Activated CD8-positive, alpha-beta memory T cell treated with anti-CD3 and anti-CD28 coated beads, Interleukin-2, amount 10 ng/mL, durations not matched to agents 7 days and 5 days (primary cell): ENCODE measurements around the gene KRTAP5-2. TPM values are rescaled to one million over a fixed set of nuclear protein-coding genes. Genes with fewer than 3 reads are reported as not detected.

ENCODE experiments used
- ATAC-seq: fragments of 150-1000 bp; cut with Tn5 transposase; one replicate; pipeline ENCODE4 v1.10.0; 2021; ENCODE audit warnings: moderate library complexity
- CTCF ChIA-PET: fragments of 350-600 bp; sonication (Branson Sonifier 250); formaldehyde crosslinking; loops from one replicate; lab custom pipeline; 2021; ENCODE audit warnings: antibody characterized with exemption; lab: Charles Lee
- DNase-seq: peaks from one replicate; pipeline ENCODE4 v3.0.0-alpha.2; 2020
- H3K27ac Mint-ChIP-seq: one replicate; pipeline ENCODE4 v1.8.0; 2021; ENCODE audit warnings: mild to moderate bottlenecking, mixed read lengths
- H3K27me3 Mint-ChIP-seq: one replicate; pipeline ENCODE4 v1.8.0; 2021; ENCODE audit warnings: mixed read lengths
- H3K36me3 Mint-ChIP-seq: one replicate; pipeline ENCODE4 v1.8.0; 2021; ENCODE audit warnings: mild to moderate bottlenecking, mixed read lengths
- H3K4me1 Mint-ChIP-seq: one replicate; pipeline ENCODE4 v1.8.0; 2021; ENCODE audit warnings: mixed read lengths
- H3K4me3 Mint-ChIP-seq: one replicate; pipeline ENCODE4 v1.8.0; 2021; ENCODE audit warnings: mild to moderate bottlenecking, moderate library complexity, mixed read lengths
- H3K9me3 Mint-ChIP-seq: one replicate; pipeline ENCODE4 v1.8.0; 2022; ENCODE audit warnings: low read depth, mixed read lengths
- total RNA-seq, 2 experiments: library from RNA; stranded (reverse); gene quantifications; one replicate each; pipeline ENCODE4 v1.2.3, GENCODE V29; 2021

KRTAP5-2 gene
- total RNA-seq, 2 experiments from 2014 or later, result not detected

GRCh38 chr11:1637628-1638027, 39.5 kb upstream of the KRTAP5-2 start:
- Mint-ChIP-seq H3K36me3 (no peaks in the 10 kb centered on the region), H3K27ac (no peak overlapping the region), H3K4me1 (peaks cover 2% of the 10 kb centered on the region), H3K27me3 (peaks cover 20% of the 10 kb centered on the region), H3K9me3 (no peaks in the 10 kb centered on the region), H3K4me3 (no peak overlapping the region)
- ATAC-seq (no peak), DNase-seq (no peak)
- CTCF ChIA-PET, result interaction anchor here (2.2 to 4.7 kb wide), 2 partner anchors 9 to 16 kb away, joined by 6 to 36 read pairs; no protein-coding TSS in a partner anchor

- DNase-seq, result no peak
- H3K36me3 Mint-ChIP-seq, result no peaks in the 10 kb centered on the region
- CTCF ChIA-PET, result no interaction called here
- no peak overlapping the region for H3K27ac Mint-ChIP-seq
- ATAC-seq, result no peak
- peaks cover 6% of the 10 kb centered on the region for H3K4me1 Mint-ChIP-seq
- H3K27me3 Mint-ChIP-seq, result peaks cover 28% of the 10 kb centered on the region
- H3K9me3 Mint-ChIP-seq, result no peaks in the 10 kb centered on the region
- H3K4me3 Mint-ChIP-seq, result no peak overlapping the region
Measured at GRCh38 chr11:1636291-1636950, 38.3 kb upstream of the KRTAP5-2 start.

- DNase-seq (no peak), ATAC-seq (no peak)
- Mint-ChIP-seq H3K4me3 (no peak overlapping the region), H3K4me1 (peaks cover 6% of the 10 kb centered on the region), H3K36me3 (no peaks in the 10 kb centered on the region), H3K9me3 (no peaks in the 10 kb centered on the region), H3K27me3 (peaks cover 30% of the 10 kb centered on the region), H3K27ac (no peak overlapping the region)
- CTCF ChIA-PET, result interaction anchor here (1.2 to 1.6 kb wide), 2 partner anchors 12 to 248 kb away, joined by 3 read pairs; partner anchors contain the start of gene KRTAP5-4
Measured at GRCh38 chr11:1633864-1634263, 35.8 kb upstream of the KRTAP5-2 start.

GRCh38 chr11:1632053-1632714, 34.1 kb upstream of the KRTAP5-2 start:
- CTCF ChIA-PET, result interaction anchor here (0.7 to 1.1 kb wide), 3 partner anchors 14 to 86 kb away, joined by 3 read pairs; no protein-coding TSS in a partner anchor
- Mint-ChIP-seq H3K27me3 (peaks cover 33% of the 10 kb centered on the region), H3K36me3 (no peaks in the 10 kb centered on the region), H3K4me3 (no peak overlapping the region), H3K9me3 (no peaks in the 10 kb centered on the region), H3K27ac (no peak overlapping the region), H3K4me1 (peaks cover 6% of the 10 kb centered on the region)
- ATAC-seq, result no peak
- DNase-seq, result no peak

GRCh38 chr11:1631066-1631568, 33.0 kb upstream of the KRTAP5-2 start:
- peaks cover 35% of the 10 kb centered on the region for H3K27me3 Mint-ChIP-seq
- no peak overlapping the region for H3K27ac Mint-ChIP-seq

GRCh38 chr11:1630271-1630670, 32.2 kb upstream of the KRTAP5-2 start:
- CTCF ChIA-PET, result interaction anchor here (1.3 to 1.6 kb wide), 5 partner anchors 8 to 55 kb away, joined by 4 to 7 read pairs (median 5); partner anchors contain the start of gene KRTAP5-4
- Mint-ChIP-seq H3K9me3 (no peaks in the 10 kb centered on the region), H3K4me3 (no peak overlapping the region), H3K27ac (no peak overlapping the region), H3K4me1 (peaks cover 6% of the 10 kb centered on the region), H3K36me3 (no peaks in the 10 kb centered on the region), H3K27me3 (peaks cover 35% of the 10 kb centered on the region)
- DNase-seq (no peak), ATAC-seq (no peak)

More at GRCh38 chr11:1631066-1631568, 33.0 kb upstream of the KRTAP5-2 start:
- H3K9me3 Mint-ChIP-seq, result no peaks in the 10 kb centered on the region
- peaks cover 6% of the 10 kb centered on the region for H3K4me1 Mint-ChIP-seq
- no peak for ATAC-seq
- no peaks in the 10 kb centered on the region for H3K36me3 Mint-ChIP-seq
- no peak overlapping the region for H3K4me3 Mint-ChIP-seq
- DNase-seq, result no peak
- CTCF ChIA-PET, result interaction anchor here (1.2 to 1.6 kb wide), 6 partner anchors 8 to 56 kb away, joined by 3 to 7 read pairs (median 4); partner anchors contain the start of gene KRTAP5-4

- H3K36me3 Mint-ChIP-seq, result no peaks in the 10 kb centered on the region
- ATAC-seq (no peak), DNase-seq (no peak)
- H3K4me3 Mint-ChIP-seq, result no peak within 1 kb of the TSS
- CTCF ChIA-PET, result interaction anchor here (0.7 to 3.1 kb wide), 8 partner anchors 8 to 83 kb away, joined by 3 to 13 read pairs (median 4); partner anchors contain the start of gene KRTAP5-4
- H3K27me3 Mint-ChIP-seq, result peaks cover 32% of the 10 kb centered on the region
- H3K4me1 Mint-ChIP-seq, result peaks cover 6% of the 10 kb centered on the region
- no peak within 1 kb of the TSS for H3K27ac Mint-ChIP-seq
- H3K9me3 Mint-ChIP-seq, result no peaks in the 10 kb centered on the region
Measured at GRCh38 chr11:1629326-1630185, 31.5 kb upstream of the KRTAP5-2 start, which contains the start of gene KRTAP5-5. TSS of gene KRTAP5-5 (plus strand) at chr11:1629775. CDS start at chr11:1629841, 66 bp downstream.

- CTCF ChIA-PET, result interaction anchor here (0.6 to 3.1 kb wide), 10 partner anchors 9 to 171 kb away, joined by 3 to 13 read pairs (median 4); no protein-coding TSS in a partner anchor
- Mint-ChIP-seq H3K27me3 (peaks cover 28% of the 10 kb centered on the region), H3K27ac (no peak overlapping the region), H3K4me1 (peaks cover 6% of the 10 kb centered on the region), H3K36me3 (no peaks in the 10 kb centered on the region), H3K4me3 (no peak overlapping the region), H3K9me3 (no peaks in the 10 kb centered on the region)
- ATAC-seq, result peak; percentile 90
- peak; percentile 66 for DNase-seq
Measured at GRCh38 chr11:1628506-1629325, 30.6 kb upstream of the KRTAP5-2 start.

- CTCF ChIA-PET, result interaction anchor here (1.7 kb wide), 1 partner anchor 68 kb away, joined by 5 read pairs; no protein-coding TSS in a partner anchor
Measured at GRCh38 chr11:1625541-1625940, 27.4 kb upstream of the KRTAP5-2 start.

GRCh38 chr11:1624621-1625020, 26.5 kb upstream of the KRTAP5-2 start:
- CTCF ChIA-PET, result interaction anchor here (1.0 kb wide), 1 partner anchor 29 kb away, joined by 4 read pairs; no protein-coding TSS in a partner anchor
- Mint-ChIP-seq H3K27ac (no peak overlapping the region), H3K4me3 (no peak overlapping the region), H3K4me1 (peaks cover under 1% of the 10 kb centered on the region), H3K36me3 (no peaks in the 10 kb centered on the region), H3K27me3 (peaks cover 13% of the 10 kb centered on the region), H3K9me3 (no peaks in the 10 kb centered on the region)
- ATAC-seq (no peak), DNase-seq (no peak)

More at GRCh38 chr11:1625541-1625940, 27.4 kb upstream of the KRTAP5-2 start:
- Mint-ChIP-seq H3K36me3 (no peaks in the 10 kb centered on the region), H3K27me3 (peaks cover 13% of the 10 kb centered on the region), H3K4me3 (no peak overlapping the region), H3K9me3 (no peaks in the 10 kb centered on the region), H3K4me1 (no peaks in the 10 kb centered on the region), H3K27ac (no peak overlapping the region)
- DNase-seq (no peak), ATAC-seq (no peak)

GRCh38 chr11:1623716-1624115, 25.6 kb upstream of the KRTAP5-2 start:
- no peak for ATAC-seq
- DNase-seq, result no peak
- Mint-ChIP-seq H3K36me3 (no peaks in the 10 kb centered on the region), H3K27ac (no peak overlapping the region), H3K27me3 (peaks cover 10% of the 10 kb centered on the region), H3K9me3 (no peaks in the 10 kb centered on the region), H3K4me1 (peaks cover 5% of the 10 kb centered on the region), H3K4me3 (no peak overlapping the region)
- CTCF ChIA-PET, result interaction anchor here (1.0 kb wide), 1 partner anchor 28 kb away, joined by 4 read pairs; no protein-coding TSS in a partner anchor

GRCh38 chr11:1622086-1622485, 24.0 kb upstream of the KRTAP5-2 start, which contains the start of gene KRTAP5-4:
TSS of gene KRTAP5-4 (minus strand) at chr11:1622138. CDS start at chr11:1622093, 45 bp downstream.
- H3K4me1 Mint-ChIP-seq, result peaks cover 5% of the 10 kb centered on the region
- no peak for DNase-seq
- no peak within 1 kb of the TSS for H3K4me3 Mint-ChIP-seq
- CTCF ChIA-PET, result interaction anchor here (1.1 to 1.9 kb wide), 2 partner anchors 9 to 13 kb away, joined by 3 to 5 read pairs; no protein-coding TSS in a partner anchor
- no peak within 1 kb of the TSS for H3K27ac Mint-ChIP-seq
- H3K9me3 Mint-ChIP-seq, result no peaks in the 10 kb centered on the region
- H3K27me3 Mint-ChIP-seq, result peaks cover 5% of the 10 kb centered on the region
- ATAC-seq, result no peak
- H3K36me3 Mint-ChIP-seq, result no peaks in the 10 kb centered on the region
